ENCODE measurements around the gene SPC25. TPM values are rescaled to one million over a fixed set of nuclear protein-coding genes. Genes with fewer than 3 reads are reported as not detected.

The SPC25 gene
- total and polyA plus RNA-seq, 10 of the 15 experiments (the other 5 are each of a cell fraction or from before 2014, with no cell fraction given): 18.7 to 61.5 (median 32.0) TPM

DNA sequence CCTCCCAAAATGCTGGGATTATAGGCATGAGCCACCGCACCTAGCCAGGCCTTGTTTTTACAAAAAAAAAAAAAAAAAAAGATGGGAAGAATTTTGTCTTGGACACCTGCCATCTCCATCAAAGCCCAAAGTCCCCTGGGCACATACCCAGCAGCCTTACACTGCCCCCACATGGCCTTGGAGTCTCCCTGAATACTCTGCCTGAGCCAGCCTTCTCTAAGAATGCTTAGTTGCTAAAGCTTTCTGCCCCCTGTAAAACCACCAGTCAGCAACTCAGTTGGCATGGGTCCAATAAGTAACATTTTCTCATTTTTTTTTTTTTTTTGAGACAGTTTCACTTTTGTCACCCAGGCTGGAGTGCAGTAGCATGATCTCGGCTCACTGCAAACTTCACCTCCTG lies 40.6 kb downstream of the SPC25 start:
- Histone ChIP-seq H3K79me2 (ENCODE audit: control insufficient read depth, insufficient read depth, low read length) (no peaks in the 10 kb centered on the region), H4K20me1 (ENCODE audit: control insufficient read depth, insufficient read depth) (no peaks in the 10 kb centered on the region), H2AFZ (ENCODE audit: control insufficient read depth, low read depth, low read length) (no peak overlapping the region), H3K36me3 (ENCODE audit: control insufficient read depth in 2 of 2, insufficient read depth in 2 of 2, low read length in 1 of 2) (no peaks in the 10 kb centered on the region; a peak in 1 of 4 replicates), H3K4me3 (no peak overlapping the region), H3K4me2 (ENCODE audit: control insufficient read depth, insufficient read depth) (no peak overlapping the region), H3K27me3 (replicated peaks in 1 of 2; ENCODE audit: control insufficient read depth in 2 of 2, insufficient read depth in 2 of 2, low read length in 1 of 2) (no peaks in the 10 kb centered on the region), H3K4me1 (ENCODE audit: control insufficient read depth, insufficient read depth, low read length) (no peaks in the 10 kb centered on the region), H3K27ac (ENCODE audit: control insufficient read depth, insufficient read depth) (no peak overlapping the region), H3K9me3 (replicated peaks; ENCODE audit: control insufficient read depth, insufficient read depth, low read length) (no peaks in the 10 kb centered on the region), H3K9ac (ENCODE audit: control insufficient read depth, insufficient read depth, low read length) (no peak overlapping the region)
- peak; percentile 66 for ATAC-seq
- ChIA-PET POLR2A (no interaction called here), RAD21 (ENCODE audit: unreplicated experiment) (interaction anchor here (0.7 kb wide), 1 partner anchor 498 kb away, joined by 5 read pairs; no protein-coding TSS in a partner anchor), CTCF (no interaction called here), SMC1A (ENCODE audit: uncharacterized antibody, unreplicated experiment) (no interaction called here)
- WGBS (ENCODE audit: insufficient coverage, insufficient replicate concordance, low lambda C conversion rate, missing lambda C conversion rate): no CpG with 5 or more reads among the region's 2 CpGs
- intact Hi-C loops (cut with micrococcal nuclease; ENCODE audit: unreplicated experiment) (no loop called here), in situ Hi-C loops (cut with MboI) (no loop called here)
- no peak for DNase-seq (ENCODE audit: low read depth, low spot score)
- TF ChIP-seq KLF5 (IDR thresholded peaks at IDR 0.05; ENCODE audit: partially characterized antibody) (no peak), RAD21 (IDR thresholded peaks at IDR 0.05; ENCODE audit: insufficient read depth, low read depth, low read length) (peak; percentile 26; the same call in 1 of the 2 replicates), PAX5 (IDR thresholded peaks at IDR 0.05; ENCODE audit: borderline replicate concordance, low read depth, low read length) (no peak)
- TF ChIP-seq, protein P1, sequence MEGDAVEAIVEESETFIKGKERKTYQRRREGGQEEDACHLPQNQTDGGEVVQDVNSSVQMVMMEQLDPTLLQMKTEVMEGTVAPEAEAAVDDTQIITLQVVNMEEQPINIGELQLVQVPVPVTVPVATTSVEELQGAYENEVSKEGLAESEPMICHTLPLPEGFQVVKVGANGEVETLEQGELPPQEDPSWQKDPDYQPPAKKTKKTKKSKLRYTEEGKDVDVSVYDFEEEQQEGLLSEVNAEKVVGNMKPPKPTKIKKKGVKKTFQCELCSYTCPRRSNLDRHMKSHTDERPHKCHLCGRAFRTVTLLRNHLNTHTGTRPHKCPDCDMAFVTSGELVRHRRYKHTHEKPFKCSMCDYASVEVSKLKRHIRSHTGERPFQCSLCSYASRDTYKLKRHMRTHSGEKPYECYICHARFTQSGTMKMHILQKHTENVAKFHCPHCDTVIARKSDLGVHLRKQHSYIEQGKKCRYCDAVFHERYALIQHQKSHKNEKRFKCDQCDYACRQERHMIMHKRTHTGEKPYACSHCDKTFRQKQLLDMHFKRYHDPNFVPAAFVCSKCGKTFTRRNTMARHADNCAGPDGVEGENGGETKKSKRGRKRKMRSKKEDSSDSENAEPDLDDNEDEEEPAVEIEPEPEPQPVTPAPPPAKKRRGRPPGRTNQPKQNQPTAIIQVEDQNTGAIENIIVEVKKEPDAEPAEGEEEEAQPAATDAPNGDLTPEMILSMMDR (IDR thresholded peaks at IDR 0.05 in 2 of 3, conservative IDR thresholded peaks at IDR 0.05 in 1 of 3; ENCODE audit: control insufficient read depth in 2 of 3, extremely low read depth in 1 of 3, insufficient read depth in 1 of 3, low read depth in 3 of 3, low read length in 3 of 3): peak; percentile 12 to 24 (median 24); a peak in 2 of 6 replicates
- FAIRE-seq: no peak
- BruUV-seq (replicated peaks): no TSS peak

GRCh38 chr2:168848225-168848624 lies 42.0 kb downstream of the SPC25 start:
- ChIA-PET RAD21 (ENCODE audit: unreplicated experiment) (no interaction called here), SMC1A (ENCODE audit: uncharacterized antibody, unreplicated experiment) (no interaction called here), CTCF (no interaction called here), POLR2A (no interaction called here)
- Histone ChIP-seq H3K79me2 (ENCODE audit: control insufficient read depth, insufficient read depth, low read length) (no peaks in the 10 kb centered on the region), H3K9me3 (replicated peaks; ENCODE audit: control insufficient read depth, insufficient read depth, low read length) (no peaks in the 10 kb centered on the region), H3K27ac (ENCODE audit: control insufficient read depth, insufficient read depth) (no peak overlapping the region), H3K4me1 (ENCODE audit: control insufficient read depth, insufficient read depth, low read length) (no peaks in the 10 kb centered on the region), H3K9ac (ENCODE audit: control insufficient read depth, insufficient read depth, low read length) (no peak overlapping the region), H4K20me1 (ENCODE audit: control insufficient read depth, insufficient read depth) (no peaks in the 10 kb centered on the region), H3K27me3 (replicated peaks in 1 of 2; ENCODE audit: control insufficient read depth in 2 of 2, insufficient read depth in 2 of 2, low read length in 1 of 2) (no peaks in the 10 kb centered on the region), H3K4me3 (no peak overlapping the region), H2AFZ (ENCODE audit: control insufficient read depth, low read depth, low read length) (no peak overlapping the region), H3K4me2 (ENCODE audit: control insufficient read depth, insufficient read depth) (no peak overlapping the region), H3K36me3 (ENCODE audit: control insufficient read depth in 2 of 2, insufficient read depth in 2 of 2, low read length in 1 of 2) (no peaks in the 10 kb centered on the region; a peak in 1 of 4 replicates)
- intact Hi-C loops (cut with micrococcal nuclease; ENCODE audit: unreplicated experiment) (no loop called here), in situ Hi-C loops (cut with MboI) (no loop called here)
- ATAC-seq: no peak
- 96% methylated on average over 3 of the region's 3 CpGs for WGBS (ENCODE audit: insufficient coverage, insufficient replicate concordance, low lambda C conversion rate, missing lambda C conversion rate)
- no peak for FAIRE-seq
- BruUV-seq (replicated peaks): no TSS peak
- no peak for DNase-seq (ENCODE audit: low read depth, low spot score)
- no peak for TF ChIP-seq E2F4 (IDR thresholded peaks at IDR 0.05; ENCODE audit: low read depth, low read length)
- TF ChIP-seq KAT2A (conservative IDR thresholded peaks at IDR 0.05; ENCODE audit: control insufficient read depth, low read depth, low read length): no peak
- TF ChIP-seq, protein P2, sequence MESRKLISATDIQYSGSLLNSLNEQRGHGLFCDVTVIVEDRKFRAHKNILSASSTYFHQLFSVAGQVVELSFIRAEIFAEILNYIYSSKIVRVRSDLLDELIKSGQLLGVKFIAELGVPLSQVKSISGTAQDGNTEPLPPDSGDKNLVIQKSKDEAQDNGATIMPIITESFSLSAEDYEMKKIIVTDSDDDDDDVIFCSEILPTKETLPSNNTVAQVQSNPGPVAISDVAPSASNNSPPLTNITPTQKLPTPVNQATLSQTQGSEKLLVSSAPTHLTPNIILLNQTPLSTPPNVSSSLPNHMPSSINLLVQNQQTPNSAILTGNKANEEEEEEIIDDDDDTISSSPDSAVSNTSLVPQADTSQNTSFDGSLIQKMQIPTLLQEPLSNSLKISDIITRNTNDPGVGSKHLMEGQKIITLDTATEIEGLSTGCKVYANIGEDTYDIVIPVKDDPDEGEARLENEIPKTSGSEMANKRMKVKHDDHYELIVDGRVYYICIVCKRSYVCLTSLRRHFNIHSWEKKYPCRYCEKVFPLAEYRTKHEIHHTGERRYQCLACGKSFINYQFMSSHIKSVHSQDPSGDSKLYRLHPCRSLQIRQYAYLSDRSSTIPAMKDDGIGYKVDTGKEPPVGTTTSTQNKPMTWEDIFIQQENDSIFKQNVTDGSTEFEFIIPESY (IDR thresholded peaks at IDR 0.05): no peak
- TF ChIP-seq POU2F2 (IDR thresholded peaks at IDR 0.05; ENCODE audit: borderline replicate concordance, low read depth, low read length): no peak
- no peak for TF ChIP-seq ZNF274 (IDR thresholded peaks at IDR 0.05; ENCODE audit: insufficient read depth, insufficient read length)
- no peak for TF ChIP-seq RAD51 (IDR thresholded peaks at IDR 0.05)
- no peak for TF ChIP-seq RAD21 (IDR thresholded peaks at IDR 0.05; ENCODE audit: insufficient read depth, low read depth, low read length)
- TF ChIP-seq CEBPB (IDR thresholded peaks at IDR 0.05; ENCODE audit: borderline replicate concordance in 1 of 2, low read depth in 2 of 2, low read length in 2 of 2): no peak
